HG03439 (cell line): Measurements from ENCODE around the gene CASP8AP2.
"Not testable (repeated sequence)": the region's sequence is repeated elsewhere in the genome, so short reads cannot be mapped to it uniquely, and the experiment has no call there.

Source experiments
- ATAC-seq: cut with Tn5 transposase; IDR thresholded peaks from one replicate; pipeline ENCODE4 v1.9.1; 2021; ENCODE audit warnings: mild to moderate bottlenecking, moderate library complexity; ENCODE audit not compliant: unreplicated experiment

CASP8AP2 gene

GRCh38 chr6:89886378-89887120 lies 56.9 kb downstream of the CASP8AP2 start:
- no peak for ATAC-seq

GRCh38 chr6:89887452-89888137 lies 57.9 kb downstream of the CASP8AP2 start:
- ATAC-seq = no peak

GRCh38 chr6:89888138-89888514 lies 58.4 kb downstream of the CASP8AP2 start:
- ATAC-seq = no peak

GRCh38 chr6:89888871-89889270 lies 59.2 kb downstream of the CASP8AP2 start:
- no peak for ATAC-seq

GRCh38 chr6:89890845-89891528 lies 61.3 kb downstream of the CASP8AP2 start:
- ATAC-seq = not testable (repeated sequence)

GRCh38 chr6:89892577-89892976 lies 62.9 kb downstream of the CASP8AP2 start:
- ATAC-seq = not testable (repeated sequence)

- ATAC-seq = no peak
These were observed 64.5 kb downstream of the CASP8AP2 start, which contains the start of gene GJA10 for GRCh38 chr6:89894169-89894568. Gene GJA10 (plus strand): TSS chr6:89894469. CDS start chr6:89894469, 0 bp downstream.

- ATAC-seq = no peak
These were observed 65.7 kb downstream of the CASP8AP2 start for GRCh38 chr6:89895276-89895874.

- not testable (repeated sequence) for ATAC-seq
These were observed 80.6 kb downstream of the CASP8AP2 start for GRCh38 chr6:89910001-89910901.

- no peak for ATAC-seq
These were observed 81.2 kb downstream of the CASP8AP2 start for GRCh38 chr6:89910902-89911240.

GRCh38 chr6:89916136-89916920 lies 86.6 kb downstream of the CASP8AP2 start:
- no peak for ATAC-seq

- no peak for ATAC-seq
These were observed 87.5 kb downstream of the CASP8AP2 start for GRCh38 chr6:89917216-89917615.

GRCh38 chr6:89917801-89918366 lies 88.2 kb downstream of the CASP8AP2 start:
- no peak for ATAC-seq
